HG02970 (cell line): ENCODE results near the gene KDM4C.
"Not testable (repeated sequence)": the region's sequence is repeated elsewhere in the genome, so short reads cannot be mapped to it uniquely, and the experiment has no call there.

Experiments used
- ATAC-seq: cut with Tn5 transposase; IDR thresholded peaks from one replicate; pipeline ENCODE4 v1.9.1; 2021; ENCODE audit warnings: mild to moderate bottlenecking, moderate library complexity, moderate number of reproducible peaks; ENCODE audit not compliant: unreplicated experiment, low FRiP score

Gene KDM4C

GRCh38 chr9:6924988-6925563 is 167.3 kb downstream of the KDM4C start:
- no peak for ATAC-seq

DNA sequence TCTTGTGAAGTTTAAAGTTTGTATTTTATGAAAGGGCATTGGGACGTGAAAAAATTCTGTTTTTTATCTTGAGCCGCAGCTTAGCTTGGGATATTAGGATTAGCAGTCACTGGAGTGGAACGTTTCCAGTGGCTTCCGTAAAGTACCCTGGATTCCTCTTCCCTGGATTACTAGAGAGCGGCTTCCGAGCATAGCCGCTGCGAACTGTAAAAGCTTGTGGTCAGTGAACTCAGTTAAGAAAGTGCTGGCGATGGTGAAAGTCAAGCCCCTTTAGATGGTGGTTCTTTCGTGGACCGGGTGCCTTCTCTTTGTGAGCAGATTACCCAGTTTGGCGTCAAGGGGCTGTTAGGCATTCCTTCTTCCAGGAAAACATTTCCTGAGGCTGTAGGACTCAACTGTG is 168.1 kb downstream of the KDM4C start:
- no peak for ATAC-seq

- no peak for ATAC-seq
Observed at GRCh38 chr9:6926436-6926835, 168.7 kb downstream of the KDM4C start.

DNA sequence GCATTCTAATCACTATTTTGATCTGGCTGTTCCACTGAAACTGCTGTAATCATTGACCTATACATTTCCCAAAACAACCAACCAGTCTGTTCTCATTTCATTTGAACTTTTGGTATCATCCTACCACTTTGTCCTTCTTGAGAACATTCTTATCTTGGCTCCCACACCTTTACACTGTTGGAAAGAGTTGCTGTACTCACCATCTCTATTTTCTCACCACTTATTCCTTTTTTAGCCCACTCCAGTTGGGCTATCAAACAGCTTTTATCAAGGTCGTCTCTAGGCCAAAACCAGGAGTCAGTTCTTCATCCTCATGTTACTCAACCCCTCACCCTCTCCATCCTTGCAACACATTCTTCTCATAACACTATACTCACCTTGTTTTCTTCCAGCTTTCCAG is 170.1 kb downstream of the KDM4C start:
- no peak for ATAC-seq

DNA sequence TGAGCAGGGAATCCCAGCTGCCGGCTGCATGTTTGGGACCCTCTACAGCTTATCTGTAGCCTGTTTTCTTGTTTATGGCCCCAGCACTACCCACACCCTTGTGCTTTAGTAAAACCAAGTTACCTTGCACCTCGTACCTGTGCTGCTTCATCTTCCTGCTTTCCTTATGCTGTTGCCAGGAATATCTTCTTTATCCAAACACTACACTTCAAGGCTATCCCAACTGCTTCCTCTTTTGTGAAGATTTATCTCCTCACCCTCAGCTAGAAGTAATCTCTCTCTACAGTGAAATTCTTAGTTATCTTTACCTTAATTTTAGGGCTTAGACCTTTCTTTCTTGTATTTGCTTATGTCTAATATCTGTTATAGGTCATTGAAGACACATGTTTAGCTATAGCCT is 171.1 kb downstream of the KDM4C start:
- ATAC-seq: no peak

- no peak for ATAC-seq
Observed at GRCh38 chr9:6929441-6930215, 171.9 kb downstream of the KDM4C start.

- ATAC-seq: no peak
Observed at GRCh38 chr9:6930827-6931226, 173.1 kb downstream of the KDM4C start.

DNA sequence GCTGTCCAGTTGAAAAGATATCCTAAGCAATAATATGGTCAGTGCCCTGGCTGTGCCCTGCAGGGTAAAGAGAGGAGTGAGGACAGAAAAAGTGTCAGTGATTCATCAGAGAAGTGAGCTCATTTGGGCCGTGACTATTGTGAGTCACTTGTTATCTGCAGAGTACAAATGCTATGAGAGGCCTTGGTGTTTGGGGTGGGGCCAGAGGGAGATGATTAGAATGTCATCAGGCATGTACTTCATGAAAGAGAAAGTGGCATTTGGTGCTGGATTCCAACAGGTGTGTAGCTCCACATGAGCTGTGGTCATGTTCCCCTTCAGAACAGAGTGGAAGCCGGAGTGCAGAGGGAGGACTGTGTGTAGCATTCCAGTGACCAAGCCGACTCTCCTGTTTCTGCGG is 174.1 kb downstream of the KDM4C start:
- no peak for ATAC-seq

DNA sequence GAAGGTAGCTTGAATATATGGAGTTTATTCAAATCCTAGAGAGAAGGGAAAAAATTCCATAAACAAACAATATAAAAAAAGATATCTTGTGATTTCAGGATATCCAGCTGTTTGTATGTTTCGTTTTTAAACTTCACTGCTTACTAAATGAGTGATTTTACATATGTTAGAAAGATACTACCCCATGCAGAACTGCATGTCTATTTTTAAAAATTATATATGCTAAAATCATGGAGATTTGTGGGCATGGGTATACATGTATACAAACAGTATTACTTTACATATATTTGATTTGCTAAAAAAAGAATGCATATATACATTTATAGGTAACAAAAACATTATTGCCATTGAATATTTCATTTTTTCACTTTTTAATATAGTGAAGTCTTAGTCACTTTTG is 178.3 kb downstream of the KDM4C start:
- ATAC-seq: no peak

DNA sequence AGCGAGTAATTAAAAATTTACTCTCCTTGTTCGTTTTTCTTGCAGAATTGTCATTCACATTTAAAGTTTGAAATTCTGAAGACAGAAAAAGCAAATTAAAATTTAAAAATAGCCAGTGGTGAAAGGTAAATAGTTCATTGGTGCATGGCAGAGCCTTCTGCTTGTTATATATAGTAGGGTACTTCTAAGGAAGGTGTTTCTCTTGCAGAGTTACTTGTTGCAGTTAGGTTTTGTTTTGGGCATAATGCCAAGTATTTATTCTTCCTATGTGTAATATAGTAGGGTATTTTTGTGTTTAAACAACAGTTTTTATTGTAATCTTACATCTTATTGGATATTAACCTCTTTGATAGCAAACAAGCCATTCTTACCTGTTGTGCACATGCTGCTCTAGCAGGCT is 179.4 kb downstream of the KDM4C start:
- ATAC-seq: no peak

- ATAC-seq: no peak
Observed at GRCh38 chr9:6938447-6938846, 180.7 kb downstream of the KDM4C start.

DNA sequence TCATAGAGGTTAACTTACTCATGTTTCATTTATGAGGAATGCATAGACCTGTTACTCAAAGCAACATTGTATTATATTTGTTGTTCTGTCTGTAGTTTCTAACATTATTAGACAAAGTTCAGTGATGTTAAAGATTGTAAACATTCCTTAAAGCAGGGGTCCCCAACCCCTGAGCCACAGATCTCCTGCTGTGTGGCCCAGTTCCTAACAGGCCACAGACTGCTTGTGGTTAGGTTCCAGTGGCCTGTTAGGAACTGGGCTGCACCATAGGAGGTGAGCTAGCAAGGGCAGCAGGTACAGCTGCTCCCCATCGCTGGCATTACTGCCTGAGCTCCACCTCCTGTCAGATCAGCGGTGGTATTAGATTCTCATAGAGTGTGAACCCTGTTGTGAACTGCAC is 181.1 kb downstream of the KDM4C start:
- ATAC-seq: no peak

GRCh38 chr9:6941501-6941900 is 183.7 kb downstream of the KDM4C start:
- ATAC-seq: no peak

DNA sequence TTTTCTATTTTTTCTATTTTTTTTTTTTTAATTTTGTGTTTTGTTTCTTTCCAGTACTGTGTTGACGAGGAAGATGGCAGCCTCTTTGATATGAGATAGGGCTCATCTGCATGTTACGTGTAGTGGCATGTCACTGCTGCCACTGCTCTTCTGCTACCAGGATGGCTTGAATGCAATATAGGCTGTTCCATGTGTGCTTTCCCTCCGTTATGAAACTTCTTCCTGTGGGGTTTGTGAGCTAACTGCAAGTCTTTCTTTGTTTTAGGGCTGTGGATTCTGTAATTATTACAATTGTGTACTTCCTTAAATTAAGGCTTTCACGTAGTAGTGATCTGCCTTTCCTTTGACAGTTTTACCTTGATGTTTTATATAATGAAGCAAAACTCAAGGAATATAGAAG is 184.6 kb downstream of the KDM4C start:
- no peak for ATAC-seq

DNA sequence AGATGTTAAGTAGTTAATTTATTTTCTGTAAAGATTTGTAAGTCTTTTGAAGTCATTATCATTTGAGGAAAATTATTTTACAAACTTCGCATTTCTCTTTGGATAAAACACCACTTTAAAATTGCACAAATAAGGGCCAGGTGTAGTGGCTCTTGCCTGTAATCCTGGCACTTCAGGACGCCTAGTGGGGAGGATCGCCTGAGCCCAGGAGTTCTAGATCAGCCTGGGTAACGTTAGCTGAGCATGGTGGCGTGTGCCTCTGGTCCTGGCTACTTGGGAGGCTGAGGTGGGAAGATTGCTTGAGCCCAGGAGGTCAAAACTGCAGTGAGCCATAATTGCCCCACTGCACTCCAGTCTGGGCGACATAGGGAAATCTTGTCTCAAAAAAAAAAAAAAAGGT is 185.5 kb downstream of the KDM4C start:
- no peak for ATAC-seq

DNA sequence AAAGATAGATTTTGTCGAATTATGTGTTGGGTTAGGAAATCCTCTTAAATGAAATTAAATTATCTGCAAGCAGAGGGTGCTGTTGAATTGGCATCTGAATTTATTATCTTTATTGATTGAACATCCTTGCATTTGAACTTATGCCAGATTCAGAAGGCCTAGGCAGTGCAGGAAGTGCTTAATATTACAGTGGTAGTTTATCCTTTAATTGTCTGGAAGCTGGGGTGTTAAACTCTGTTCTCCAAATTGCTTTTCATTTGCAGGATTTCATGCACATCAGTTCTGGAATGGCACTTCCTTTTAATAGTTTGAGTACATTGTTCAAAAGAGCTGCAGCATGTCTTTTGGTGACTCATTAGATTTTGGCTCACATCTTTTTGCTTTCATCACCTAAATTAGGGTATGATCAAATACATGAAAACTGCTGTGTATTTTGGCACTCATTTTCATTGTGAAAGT is 186.3 kb downstream of the KDM4C start:
- ATAC-seq: no peak

- no peak for ATAC-seq
Observed at GRCh38 chr9:6944896-6945295, 187.1 kb downstream of the KDM4C start.

DNA sequence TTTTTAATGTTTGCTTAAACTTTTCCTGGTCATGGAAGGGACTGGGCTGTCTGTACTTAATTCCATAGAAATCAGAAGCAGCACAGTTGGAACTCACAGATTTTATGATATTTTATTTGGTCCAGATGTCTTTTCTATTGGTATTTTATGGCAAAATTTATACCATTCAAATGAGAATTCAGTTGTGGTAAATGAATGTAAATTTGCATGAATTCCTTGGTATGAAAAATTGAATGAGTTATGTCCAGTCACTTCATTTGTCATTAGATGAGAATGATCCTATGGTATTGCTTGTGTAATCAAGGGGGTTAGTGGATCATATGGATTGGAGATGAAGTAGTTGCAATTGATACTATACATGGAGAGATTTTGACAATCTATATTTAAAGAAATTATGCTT is 188.0 kb downstream of the KDM4C start:
- ATAC-seq: no peak

GRCh38 chr9:6946583-6947166 is 188.9 kb downstream of the KDM4C start:
- ATAC-seq: no peak

DNA sequence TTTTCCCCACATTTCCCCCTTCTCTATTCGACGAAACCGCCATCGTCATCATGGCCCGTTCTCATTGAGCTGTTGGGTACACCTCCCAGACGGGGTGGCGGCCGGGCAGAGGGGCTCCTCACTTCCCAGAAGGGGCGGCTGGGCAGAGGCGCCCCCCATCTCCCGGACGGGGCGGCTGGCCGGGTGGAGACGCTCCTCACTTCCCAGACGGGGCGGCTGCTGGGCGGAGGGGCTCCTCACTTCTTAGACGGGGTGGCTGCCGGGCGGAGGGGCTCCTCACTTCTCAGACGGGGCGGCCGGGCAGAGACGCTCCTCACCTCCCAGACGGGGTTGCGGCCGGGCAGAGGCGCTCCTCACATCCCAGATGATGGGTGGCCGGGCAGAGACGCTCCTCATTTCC is 191.1 kb downstream of the KDM4C start:
- not testable (repeated sequence) for ATAC-seq

GRCh38 chr9:6955251-6955921 is 197.6 kb downstream of the KDM4C start:
- no peak for ATAC-seq
